ENCODE data around the gene NMNAT2.

GRCh38 chr1:183210681-183211080 lies 207.5 kb downstream of the NMNAT2 start:
- TF ChIP-seq CTCF (IDR thresholded peaks at IDR 0.05) (no peak), POLR2A (IDR thresholded peaks at IDR 0.05) (no peak), EP300 (IDR thresholded peaks at IDR 0.05) (no peak)
